HG03159 (cell line): ENCODE measurements around the gene RNF111.
"Not testable (repeated sequence)": the region's sequence is repeated elsewhere in the genome, so short reads cannot be mapped to it uniquely, and the experiment has no call there.

Source experiments
- ATAC-seq: cut with Tn5 transposase; IDR thresholded peaks from one replicate; pipeline ENCODE4 v1.9.1; 2021; ENCODE audit warnings: mild to moderate bottlenecking, moderate library complexity; ENCODE audit not compliant: unreplicated experiment

Gene RNF111

GRCh38 chr15:58999694-59000093, 12.2 kb downstream of the RNF111 start:
- no peak for ATAC-seq

- not testable (repeated sequence) for ATAC-seq
These were observed 12.8 kb downstream of the RNF111 start for GRCh38 chr15:59000251-59000650.

DNA sequence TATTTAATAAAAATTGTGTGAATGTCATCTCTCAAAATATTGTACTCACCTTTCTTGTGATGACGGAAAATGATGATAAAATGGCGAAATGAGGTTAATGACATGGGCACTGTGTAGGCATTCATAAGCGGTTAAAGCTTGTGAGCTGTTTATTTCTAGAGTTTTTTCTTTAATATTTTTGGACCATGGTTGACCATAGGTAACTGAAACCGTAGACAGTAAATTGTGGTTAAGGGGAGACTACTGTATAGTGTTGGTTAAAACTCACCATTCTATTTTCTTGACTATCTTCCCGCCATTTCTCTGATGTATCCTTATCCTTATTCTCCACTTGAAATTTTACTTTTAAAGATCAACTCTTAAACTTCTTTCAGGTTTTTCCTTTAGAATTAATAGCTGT, 14.5 kb downstream of the RNF111 start:
- ATAC-seq: no peak

DNA sequence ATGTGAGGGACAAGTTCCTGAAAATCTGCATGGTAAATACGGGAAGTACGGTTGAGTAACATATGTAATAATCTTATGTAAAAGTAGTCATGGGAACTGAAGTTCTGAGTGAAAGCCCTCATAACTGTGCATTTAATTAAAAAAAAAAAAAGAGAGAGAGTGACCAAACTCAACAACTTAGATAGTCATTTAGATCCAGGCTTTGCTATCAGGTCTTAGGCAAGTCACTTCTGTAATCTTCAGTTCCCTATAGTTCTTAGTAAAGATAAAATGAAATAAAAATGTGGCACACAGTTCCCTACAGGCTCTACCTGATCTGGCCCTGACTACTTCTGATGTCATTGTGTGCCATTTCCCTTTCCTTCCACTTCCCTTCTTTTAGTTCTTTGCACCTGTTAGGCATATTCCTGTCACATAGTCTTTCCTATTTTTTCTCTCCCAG, 15.0 kb downstream of the RNF111 start:
- ATAC-seq: peak; percentile 63

GRCh38 chr15:59005579-59005978, 18.1 kb downstream of the RNF111 start:
- ATAC-seq: no peak

- ATAC-seq: no peak
These were observed 20.6 kb downstream of the RNF111 start for GRCh38 chr15:59008086-59008485.

GRCh38 chr15:59011262-59011952, 23.9 kb downstream of the RNF111 start:
- no peak for ATAC-seq

GRCh38 chr15:59013246-59013873, 25.9 kb downstream of the RNF111 start:
- no peak for ATAC-seq

DNA sequence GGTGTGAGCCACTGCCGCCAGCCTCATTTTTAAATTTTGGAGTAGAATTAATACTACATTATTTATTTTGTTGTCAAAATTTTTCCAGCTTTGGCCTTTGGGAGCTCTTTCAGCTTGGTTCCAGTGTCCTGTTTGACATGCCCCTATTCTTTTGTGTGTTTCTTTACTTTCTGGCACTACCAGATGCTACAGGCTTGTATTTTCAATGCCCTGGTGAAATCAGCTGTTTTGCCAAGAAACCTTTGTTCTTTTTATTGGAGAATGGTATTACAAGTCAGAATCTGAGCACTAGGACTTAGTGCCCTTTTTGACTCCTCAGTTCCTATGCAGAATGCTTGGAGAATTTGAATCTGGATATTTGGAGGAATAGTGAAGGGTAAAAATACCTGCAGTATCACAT, 26.6 kb downstream of the RNF111 start:
- no peak for ATAC-seq

GRCh38 chr15:59017449-59017848, 30.0 kb downstream of the RNF111 start:
- ATAC-seq: no peak

- no peak for ATAC-seq
These were observed 31.4 kb downstream of the RNF111 start for GRCh38 chr15:59018833-59019232.

GRCh38 chr15:59020322-59020721, 32.9 kb downstream of the RNF111 start:
- no peak for ATAC-seq

DNA sequence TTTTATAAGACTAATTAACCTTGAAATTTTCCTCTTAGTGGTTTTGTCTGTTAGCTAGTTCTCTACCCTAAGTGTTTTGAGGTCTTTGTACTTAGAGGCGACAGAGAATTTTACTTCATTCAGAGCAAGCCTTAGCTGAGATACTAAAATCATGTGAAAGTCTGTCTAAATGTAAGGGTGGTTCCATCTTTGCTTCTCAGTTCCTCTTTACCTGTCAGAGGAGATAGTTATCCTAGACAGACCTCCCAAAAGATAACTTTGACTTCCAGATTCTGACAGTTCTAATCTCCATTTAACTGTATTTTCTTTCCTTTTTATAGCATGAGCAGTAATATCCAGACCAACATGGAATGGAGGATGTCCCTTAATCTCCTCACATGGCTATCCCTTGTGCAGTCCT, 34.7 kb downstream of the RNF111 start:
- no peak for ATAC-seq

DNA sequence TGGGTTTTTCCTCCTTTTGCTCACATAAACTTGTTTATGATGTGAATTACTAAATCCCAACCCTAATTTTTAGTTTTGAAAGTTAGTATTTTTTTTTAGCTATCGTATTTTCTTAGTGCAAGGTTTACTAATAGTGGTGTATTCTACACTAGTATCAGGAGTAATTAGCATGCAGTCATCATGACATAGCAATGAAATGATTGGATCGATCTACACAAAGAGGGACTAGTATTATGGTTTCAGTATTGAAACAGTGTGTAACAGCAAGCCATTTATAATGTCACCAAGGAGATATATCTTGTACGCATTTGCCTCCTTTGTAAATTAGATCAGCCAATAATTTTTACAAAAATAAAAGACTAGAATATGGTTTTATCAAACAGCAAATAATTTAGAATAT, 38.7 kb downstream of the RNF111 start:
- no peak for ATAC-seq

DNA sequence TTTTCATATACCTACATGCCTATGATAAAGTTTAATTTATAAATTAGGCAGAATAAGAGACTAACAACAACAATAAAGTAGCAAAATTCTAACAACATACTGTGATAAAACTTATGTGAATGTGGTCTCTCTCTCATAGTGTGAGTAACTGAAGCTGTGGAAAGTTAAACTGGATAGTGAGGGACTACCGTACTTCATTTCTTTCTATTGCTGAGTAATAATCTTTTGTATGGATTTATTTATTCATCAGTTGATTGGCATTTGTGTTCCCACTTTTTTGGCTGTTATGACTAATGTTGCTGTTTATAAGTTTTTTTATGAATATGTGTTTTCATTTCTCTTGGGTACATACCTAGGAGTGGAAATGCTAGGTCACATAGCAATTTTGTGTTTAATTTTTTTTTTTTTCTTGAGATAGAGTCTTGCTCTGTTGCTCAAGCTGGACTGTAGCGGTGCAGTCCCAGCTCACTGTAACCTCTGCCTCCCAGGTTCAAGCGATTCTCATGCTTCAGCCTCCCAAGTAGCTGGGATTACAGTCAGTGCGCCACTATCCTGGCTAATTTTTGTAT, 41.0 kb downstream of the RNF111 start:
- no peak for ATAC-seq

DNA sequence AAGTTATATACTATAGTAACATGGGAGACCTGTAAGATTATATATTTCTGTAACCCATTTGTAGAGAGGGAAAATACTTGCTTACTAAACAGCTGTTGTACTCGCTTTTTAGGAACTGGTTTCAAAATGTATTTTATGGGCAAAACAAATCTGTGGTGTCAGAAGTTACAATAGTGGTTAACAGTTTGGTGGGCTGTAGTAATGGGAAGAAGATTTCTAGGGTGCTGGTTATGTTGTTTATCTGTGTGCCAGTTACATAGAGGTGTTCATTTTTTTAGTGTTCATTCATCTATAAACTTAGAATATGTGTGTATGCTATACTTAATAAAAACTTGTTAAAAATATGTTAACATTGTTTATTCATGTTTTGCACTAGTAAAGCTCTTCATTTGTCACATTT, 42.1 kb downstream of the RNF111 start:
- no peak for ATAC-seq

DNA sequence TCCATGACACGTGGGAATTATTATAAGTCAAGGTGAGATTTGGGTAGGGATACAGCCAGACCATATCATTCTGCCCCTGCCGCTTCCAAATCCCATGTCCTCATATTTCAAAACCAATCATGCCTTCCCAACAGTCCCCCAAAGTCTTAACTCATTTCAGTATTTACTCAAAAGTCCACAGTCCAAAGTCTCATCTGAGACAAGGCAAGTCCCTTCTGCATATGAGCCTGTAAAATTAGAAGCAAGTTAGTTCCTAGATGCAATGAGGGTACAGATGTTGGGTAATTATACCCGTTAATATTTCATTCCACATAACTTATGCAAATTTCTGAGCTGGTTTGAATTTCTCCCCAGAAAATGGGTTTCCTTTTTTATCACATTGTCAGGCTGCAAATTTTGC, 47.7 kb downstream of the RNF111 start:
- ATAC-seq: no peak

GRCh38 chr15:59039225-59039624, 51.8 kb downstream of the RNF111 start:
- no peak for ATAC-seq

GRCh38 chr15:59042041-59042440, 54.6 kb downstream of the RNF111 start:
- ATAC-seq: no peak

DNA sequence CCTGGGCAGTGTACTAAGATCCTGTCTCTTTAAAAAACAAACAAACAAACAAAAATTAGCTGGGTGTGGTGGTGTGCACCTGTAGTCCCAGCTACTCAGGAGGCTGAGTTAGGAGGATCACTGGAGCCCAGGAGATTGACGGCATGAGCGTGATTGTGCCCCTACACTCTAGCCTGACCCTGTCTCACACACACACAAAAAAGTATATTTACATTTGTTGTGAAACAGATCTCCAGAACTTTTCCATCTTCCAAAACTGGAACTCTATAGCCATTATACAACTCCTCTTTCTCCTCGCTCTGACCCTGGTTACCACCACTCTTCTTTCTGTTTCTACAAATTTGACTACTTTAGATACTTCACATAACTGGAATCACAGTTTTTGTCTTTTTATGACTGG, 61.4 kb downstream of the RNF111 start:
- no peak for ATAC-seq

- ATAC-seq: no peak
These were observed 64.7 kb downstream of the RNF111 start for GRCh38 chr15:59051873-59052861.
